AG04449 (cell line): ENCODE results near the gene CADPS2.

Experiments used
- CTCF ChIA-PET: fragments of 350-600 bp; formaldehyde crosslinking; extraction: SDS; loops from one replicate; lab custom pipeline; 2021; ENCODE audit warnings: antibody characterized with exemption; lab: Yijun Ruan, JAX
- POLR2A ChIA-PET: fragments of 400-600, 350-600 bp; formaldehyde crosslinking; extraction: SDS; loops from one replicate; lab custom pipeline; 2020; ENCODE audit warnings: antibody characterized with exemption, inconsistent platforms; lab: Yijun Ruan, JAX
- DNase-seq: peaks from one replicate; pipeline ENCODE4 v3.0.0-alpha.2; 2010; ENCODE audit warnings: low read depth, low spot score
- H3K4me3 ChIP-seq: 2 replicates; pipeline ENCODE4 v1.5.1; 2011; ENCODE audit warnings: low read depth, mild to moderate bottlenecking, control low read depth, low read length
- CTCF ChIP-seq: IDR thresholded peaks from one replicate; pipeline ENCODE4 v1.5.1; 2011; ENCODE audit warnings: mild to moderate bottlenecking, moderate library complexity, low read length, control low read depth, inconsistent platforms; ENCODE audit not compliant: insufficient read depth; ENCODE audit errors: missing control alignments

The CADPS2 gene

DNA sequence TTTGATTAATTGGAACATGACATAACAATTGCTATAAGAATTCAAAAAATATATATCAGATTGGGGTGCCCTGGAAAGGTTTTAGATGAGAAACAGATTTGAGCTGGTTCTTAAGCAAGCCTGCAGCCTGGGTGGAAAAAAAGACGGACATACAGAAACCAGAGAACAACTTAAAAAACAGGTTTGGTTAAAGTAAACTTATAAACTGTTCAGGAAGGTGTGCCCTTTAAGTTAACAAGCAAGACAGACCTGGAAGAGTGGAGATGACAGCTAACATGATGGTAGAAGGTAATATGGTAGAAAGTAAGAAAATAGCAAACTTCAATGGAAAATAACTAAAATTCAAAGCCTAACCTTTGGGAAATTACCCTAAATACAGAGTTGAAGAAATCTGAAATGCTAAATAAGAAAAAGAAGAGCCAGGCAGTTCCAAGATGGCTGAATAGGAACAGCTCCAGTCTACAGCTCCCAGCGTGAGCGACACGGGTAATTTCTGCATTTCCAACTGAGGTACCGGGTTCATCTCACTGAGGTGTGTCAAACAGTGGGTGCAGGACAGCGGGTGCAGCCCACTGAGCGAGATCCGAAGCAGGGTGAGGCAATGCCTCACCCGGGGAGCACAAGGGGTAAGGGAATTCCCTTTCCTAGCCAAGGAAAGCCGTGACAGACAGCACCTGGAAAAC lies 52.2 kb downstream of the CADPS2 start:
- CTCF ChIA-PET, result no interaction called here
- H3K4me3 ChIP-seq, result no peak overlapping the region
- no peak for DNase-seq
- TF ChIP-seq CTCF, result no peak
- POLR2A ChIA-PET, result no interaction called here

GRCh38 chr7:122831436-122831835 lies 54.8 kb downstream of the CADPS2 start:
- H3K4me3 ChIP-seq, result no peak overlapping the region
- no peak for DNase-seq
- no peak for TF ChIP-seq CTCF
- POLR2A ChIA-PET, result no interaction called here
- CTCF ChIA-PET, result no interaction called here

- TF ChIP-seq CTCF, result no peak
- CTCF ChIA-PET, result no interaction called here
- no peak for DNase-seq
Measured at GRCh38 chr7:122829962-122830361, 56.3 kb downstream of the CADPS2 start.

GRCh38 chr7:122827763-122828162 lies 58.5 kb downstream of the CADPS2 start:
- no peak for TF ChIP-seq CTCF
- CTCF ChIA-PET, result no interaction called here
- H3K4me3 ChIP-seq, result no peak overlapping the region
- POLR2A ChIA-PET, result no interaction called here
- DNase-seq, result no peak

More at GRCh38 chr7:122829962-122830361, 56.3 kb downstream of the CADPS2 start:
- POLR2A ChIA-PET, result no interaction called here
- no peak overlapping the region for H3K4me3 ChIP-seq

DNA sequence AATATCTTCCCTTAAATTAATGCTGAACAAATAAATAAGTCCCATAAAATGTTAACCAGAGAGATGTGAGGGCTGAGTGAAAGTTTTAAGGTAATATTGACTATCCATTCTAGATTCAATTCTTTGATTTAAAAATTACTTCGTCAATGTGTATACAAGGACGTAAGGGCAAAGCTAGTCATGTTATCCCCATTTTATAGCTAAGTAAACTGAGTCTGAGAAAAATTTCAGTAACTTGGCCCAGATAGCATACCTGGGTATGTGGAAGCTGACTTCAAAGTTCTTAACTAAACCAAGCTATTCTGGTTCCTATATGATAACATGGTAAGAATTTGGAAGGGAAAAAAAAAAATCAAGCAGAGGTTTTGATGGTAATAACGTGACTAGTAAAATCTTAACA lies 72.4 kb downstream of the CADPS2 start:
- POLR2A ChIA-PET, result no interaction called here
- TF ChIP-seq CTCF, result no peak
- CTCF ChIA-PET, result no interaction called here
- no peak overlapping the region for H3K4me3 ChIP-seq
- no peak for DNase-seq

GRCh38 chr7:122803851-122804250 lies 82.4 kb downstream of the CADPS2 start:
- ChIA-PET POLR2A (no interaction called here), CTCF (no interaction called here)
- no peak for TF ChIP-seq CTCF
- no peak for DNase-seq
- no peak overlapping the region for H3K4me3 ChIP-seq
